DMS79 treated with DMSO at 0.1 percent for 48 hours (cell line): ENCODE results near the gene APC.
A peak's percentile ranks its signal among the peaks of the same experiment; 100 is the strongest.

Source experiments
- DNase-seq: peaks from one replicate; lab custom pipeline; 2025; lab: John Stamatoyannopoulos, UW

APC gene

DNA sequence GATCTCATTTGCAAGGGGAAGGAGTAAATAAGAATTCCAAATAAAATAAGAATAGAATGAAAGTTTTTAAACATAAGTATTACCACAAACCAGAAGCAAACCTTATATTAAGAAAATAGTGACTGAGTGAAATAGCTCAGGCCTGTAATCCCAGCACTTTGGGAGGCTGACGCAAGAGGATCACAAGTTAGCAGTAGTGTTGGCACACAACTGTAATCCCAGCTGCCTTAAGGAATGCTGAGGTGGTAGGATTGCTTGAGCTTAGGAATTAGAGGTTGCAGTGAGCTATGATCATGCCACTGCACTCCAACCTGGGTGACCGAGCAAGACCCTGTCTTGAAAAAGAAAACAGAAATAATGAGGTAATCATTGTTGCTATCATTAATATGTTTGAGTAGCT lies 47.0 kb downstream of the APC start:
- no peak for DNase-seq

DNA sequence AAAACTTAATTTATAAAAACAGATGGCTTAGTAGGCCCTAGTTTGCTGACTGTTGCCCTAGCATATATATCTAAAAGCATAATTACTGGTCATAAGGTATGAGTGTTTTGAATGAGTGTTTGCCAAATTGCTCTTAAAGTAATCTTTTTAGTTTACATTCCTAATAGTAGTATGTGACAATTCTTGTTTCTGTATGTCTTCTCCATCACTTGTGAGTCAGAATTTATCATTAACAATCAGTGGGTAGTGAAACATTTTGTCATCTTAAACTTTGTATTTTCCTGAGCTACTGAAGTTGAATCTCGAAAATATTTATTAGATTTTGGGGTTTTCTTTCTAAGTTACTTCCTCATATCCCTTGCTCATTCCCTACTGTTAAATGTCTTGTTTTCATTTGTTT lies 49.6 kb downstream of the APC start:
- DNase-seq: no peak

DNA sequence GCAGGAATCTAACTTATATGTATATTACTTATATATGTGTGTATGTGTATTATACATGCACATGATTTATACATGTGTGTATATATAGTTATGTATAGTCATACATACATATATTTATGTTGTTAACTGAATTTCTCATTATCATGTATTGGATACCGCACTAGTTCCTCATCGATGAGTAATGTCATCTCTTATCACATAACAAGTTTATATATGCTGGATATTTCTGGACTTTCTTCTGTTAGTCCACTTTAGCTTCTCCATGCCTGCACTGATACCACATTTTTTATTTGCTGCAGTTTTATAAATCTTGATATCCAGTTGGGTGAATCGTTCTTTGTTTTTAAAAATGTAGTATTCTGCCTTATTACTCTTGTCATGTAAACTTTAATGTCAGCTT lies 50.2 kb downstream of the APC start:
- no peak for DNase-seq

DNA sequence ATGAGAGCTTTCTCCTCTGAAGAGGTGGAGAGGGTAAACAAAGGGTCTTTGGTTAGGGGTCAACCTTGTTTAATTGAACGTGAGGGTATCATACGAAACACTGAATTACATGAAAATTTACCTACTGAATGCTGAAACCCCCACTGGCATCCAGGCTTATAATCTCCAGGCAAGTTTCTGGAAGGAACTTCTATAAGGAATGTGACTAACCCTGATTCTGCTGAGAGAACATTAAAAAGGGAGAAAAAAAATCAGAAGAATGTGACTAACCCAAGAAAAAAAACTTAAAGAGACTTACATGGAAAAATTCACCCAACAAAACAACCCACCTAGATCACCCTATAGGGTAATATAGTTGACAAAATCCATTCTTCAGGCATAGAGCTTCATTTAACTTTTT lies 55.5 kb downstream of the APC start:
- DNase-seq: no peak

DNA sequence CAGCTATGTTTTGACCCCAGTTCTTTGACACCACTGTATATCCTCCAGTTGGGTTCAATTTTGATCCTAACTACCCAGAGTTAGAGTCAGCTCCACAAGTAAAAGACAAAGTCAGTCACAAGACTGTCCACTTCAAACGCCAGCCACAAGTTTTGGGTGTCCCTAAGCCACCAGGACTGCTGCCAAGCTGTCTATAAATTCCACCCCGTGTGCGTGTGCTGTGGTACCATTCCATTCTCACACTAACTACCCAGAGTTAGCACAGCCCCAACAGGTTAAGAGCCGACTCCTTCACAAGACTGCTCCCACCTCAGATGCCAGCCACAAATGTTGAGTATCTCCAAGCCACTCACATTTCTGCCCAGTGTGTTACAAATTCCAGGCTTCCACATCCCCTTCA lies 56.7 kb downstream of the APC start:
- no peak for DNase-seq

DNA sequence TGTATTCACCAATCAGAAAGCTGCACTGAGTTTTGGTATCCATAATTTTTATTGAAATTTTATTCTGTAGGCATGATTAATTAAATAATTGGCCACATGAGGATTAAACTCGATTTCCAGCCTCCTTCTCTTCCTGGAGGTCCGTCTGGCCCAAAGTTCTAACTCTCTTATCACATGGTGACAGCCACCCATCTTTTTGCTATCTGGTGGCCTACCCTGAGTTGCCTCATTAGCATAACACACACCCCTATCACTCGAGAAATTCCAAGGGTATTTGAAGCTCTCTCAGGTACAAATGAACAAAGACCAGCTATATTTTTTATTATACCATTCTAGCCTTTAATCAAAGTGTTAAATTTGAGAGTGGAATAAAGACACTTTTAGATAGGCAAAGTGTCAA lies 57.7 kb downstream of the APC start:
- DNase-seq: no peak

DNA sequence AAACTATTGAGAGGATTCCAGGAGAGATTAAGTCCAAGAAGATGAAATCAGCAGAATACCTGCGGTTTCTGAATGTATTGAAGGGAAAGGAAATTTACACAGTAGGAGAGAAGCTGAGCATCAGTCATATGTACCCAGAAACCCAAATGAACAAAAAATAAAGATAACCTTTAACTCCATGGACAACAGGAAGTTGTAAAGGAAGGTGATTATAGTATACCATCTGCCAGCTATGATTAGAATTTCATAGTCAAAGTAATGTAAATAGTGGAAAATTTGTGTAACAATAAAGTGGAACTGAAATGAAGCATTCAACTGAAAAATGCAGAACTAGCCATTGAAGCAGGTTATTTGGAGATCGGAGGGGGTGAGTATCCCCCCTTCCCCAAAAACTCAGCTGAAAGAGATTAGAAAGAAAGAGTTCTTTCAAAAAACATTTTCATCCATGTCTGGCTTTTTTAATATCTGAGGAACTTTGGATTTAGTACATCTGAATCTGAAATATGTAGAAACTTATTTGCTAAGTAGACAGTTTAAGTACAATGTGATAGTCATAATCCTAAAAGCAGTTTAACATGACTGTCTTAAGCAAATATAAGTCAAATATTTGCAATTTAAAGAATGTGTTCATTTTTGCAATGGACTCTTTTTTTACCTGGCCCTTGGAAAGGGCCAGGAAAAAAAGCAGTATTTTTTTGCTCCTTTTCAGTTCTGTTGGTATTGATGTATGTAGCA lies 58.4 kb downstream of the APC start:
- no peak for DNase-seq

DNA sequence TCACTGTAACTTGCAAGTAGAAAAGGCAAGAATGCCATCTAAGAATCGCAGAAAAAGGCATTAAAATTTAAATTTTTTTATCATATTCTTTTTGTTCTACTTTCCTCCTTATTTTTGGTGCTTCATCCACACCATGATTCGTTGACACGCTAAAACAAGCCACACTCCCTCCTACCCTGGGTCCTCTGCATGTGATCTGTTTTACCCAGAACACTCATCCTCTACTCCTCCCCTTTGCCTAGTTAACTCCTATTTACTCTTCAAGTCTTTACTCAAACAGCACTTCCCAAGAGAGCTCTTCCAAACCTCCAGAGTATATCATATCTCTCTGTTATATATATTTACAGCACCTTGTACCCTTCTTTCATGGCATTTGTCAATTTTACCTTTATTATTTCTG lies 62.0 kb downstream of the APC start:
- no peak for DNase-seq

DNA sequence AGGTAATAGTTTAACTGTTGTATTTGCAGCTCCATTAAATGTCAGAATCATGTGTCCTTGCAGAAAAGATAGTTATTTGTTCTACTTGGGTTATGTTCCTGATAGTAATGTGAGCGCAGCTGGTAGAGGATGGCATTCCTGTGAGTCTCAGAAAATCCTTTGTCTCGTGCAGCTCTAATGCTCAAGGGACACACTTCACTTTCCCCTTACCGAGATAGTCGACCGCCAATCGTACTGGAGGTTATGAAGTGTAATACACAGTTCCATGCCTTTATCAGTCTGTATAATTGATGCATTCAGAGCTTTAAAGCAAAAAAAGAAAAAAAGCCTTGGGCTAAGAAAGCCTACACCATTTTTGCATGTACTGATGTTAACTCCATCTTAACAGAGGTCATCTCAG lies 63.2 kb downstream of the APC start:
- DNase-seq: no peak

DNA sequence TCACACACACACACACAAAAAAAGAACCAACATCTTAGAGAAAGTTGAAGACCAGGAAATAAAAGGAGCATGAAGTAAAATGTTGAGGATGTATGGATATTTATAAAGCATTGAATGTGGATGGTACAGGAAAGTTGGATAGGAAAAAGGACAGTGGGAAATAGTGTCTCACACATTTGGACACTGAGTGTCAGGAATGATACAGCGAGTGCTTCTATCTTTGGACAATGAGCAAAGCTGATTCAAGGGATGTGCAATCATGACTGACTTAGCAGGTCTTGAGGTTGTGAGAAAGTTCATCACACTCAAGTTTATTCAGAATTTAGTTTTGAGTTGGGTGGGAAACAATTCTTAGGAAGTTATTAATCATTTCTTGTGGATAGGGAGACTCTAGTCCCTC lies 73.3 kb downstream of the APC start:
- DNase-seq: no peak

DNA sequence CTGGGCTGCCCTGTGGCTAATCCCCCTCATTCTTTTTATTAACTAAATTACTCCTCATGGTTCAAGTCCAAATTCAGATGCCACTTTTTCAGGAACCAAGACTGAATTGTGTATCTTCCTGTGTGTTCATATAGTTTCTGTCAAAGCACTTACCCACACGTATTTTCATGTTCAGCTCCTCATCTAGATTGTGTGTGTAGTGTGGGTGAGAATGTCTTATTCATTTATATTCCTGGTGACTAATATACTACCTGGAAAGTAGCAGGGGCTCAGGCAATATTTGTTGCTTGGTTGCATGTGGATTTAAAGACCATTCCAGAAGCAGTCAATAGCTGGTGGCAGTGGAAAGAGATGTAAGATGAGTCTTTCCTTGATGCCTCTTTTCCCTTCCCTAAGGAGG lies 74.9 kb downstream of the APC start:
- no peak for DNase-seq

DNA sequence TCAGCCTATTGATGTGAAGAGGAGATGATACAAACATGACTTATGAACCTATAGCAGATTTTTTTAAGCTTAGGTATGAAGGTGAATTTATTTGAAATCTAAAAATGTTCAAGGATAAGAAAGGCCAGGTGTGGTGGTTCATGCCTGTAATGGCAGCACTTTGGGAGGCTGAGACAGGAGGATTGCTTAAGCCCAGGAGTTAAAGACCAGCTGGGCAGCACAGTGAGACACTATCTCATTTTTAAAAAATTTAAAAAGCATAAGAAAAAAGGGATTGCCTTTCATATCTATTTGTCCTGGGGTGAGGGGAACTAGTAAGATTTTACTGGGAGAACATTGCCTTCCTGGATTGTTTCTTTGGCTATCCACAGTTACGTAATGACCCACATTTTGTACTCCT lies 82.6 kb downstream of the APC start:
- DNase-seq: no peak

DNA sequence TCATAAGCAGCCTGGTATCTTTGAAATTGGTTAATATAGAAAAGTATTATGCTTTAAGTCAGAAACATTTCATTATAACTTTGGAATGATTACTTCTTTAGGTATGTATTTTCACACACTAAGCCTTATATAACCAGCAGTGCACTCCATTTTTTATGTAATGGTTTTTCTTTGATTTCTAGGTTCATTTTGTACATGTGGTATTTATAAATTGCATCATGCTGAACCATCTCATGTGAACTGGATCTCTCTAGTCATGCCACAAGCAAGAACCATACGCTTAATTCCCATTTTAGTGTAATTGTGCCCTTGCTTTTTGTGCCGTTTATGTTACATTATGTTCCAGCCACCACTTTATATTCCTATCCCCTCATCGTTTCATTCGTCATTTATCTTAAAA lies 84.8 kb downstream of the APC start:
- no peak for DNase-seq

DNA sequence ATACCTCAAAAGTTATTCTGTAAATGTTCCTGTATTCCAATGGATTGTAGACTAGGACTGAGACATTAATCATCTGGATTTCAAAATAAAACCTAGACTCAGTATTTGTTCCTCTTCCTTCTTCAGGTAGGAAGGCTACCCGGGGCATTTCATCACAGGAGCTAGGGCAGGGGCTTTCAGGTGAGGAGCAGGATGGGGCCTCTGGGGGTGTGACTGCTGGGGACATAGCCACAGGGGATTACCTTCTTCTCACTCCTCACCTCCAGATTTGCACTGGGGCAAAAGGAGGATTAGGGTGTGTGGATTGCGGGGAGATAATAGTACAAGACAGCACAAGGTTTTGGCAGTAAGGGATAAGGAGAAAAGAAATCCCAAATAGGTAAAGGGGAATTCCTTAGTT lies 85.5 kb downstream of the APC start:
- no peak for DNase-seq

DNA sequence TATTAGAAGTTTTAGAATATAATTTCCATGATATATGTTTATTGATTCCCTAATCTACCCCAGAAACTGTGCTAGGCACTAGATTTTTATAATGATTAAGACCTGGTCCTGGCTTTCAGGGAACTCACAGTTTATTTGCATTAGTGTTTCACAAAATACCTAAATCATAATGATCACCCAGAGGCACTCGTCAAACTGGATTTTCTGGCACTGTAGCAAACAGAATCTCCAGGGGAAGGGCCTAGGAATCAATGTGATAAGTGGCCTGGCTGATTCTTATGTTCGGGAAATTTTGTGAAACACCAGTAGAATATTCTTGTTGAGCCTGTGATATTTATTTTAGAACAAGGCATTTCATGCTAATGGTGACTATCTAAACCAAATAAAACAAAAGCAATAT lies 86.0 kb downstream of the APC start:
- DNase-seq: no peak

DNA sequence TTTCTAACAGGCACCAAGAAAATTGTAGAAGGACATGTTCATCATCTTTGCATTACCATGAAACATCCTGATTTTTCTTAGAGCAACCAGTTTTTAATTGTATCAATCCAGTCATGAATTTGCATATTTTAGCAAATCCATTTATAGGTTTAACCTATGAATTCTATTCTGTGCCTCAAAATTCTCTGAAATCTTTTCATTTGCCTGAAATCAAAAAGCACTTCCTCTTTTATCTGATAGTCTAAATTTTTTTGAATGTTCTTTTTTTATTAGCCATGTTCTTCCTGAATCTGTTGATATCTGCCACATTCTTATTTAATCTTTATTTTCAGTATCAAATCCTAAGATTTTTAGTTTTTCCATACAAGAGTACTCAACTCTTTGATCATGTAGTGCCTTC lies 86.5 kb downstream of the APC start:
- no peak for DNase-seq

DNA sequence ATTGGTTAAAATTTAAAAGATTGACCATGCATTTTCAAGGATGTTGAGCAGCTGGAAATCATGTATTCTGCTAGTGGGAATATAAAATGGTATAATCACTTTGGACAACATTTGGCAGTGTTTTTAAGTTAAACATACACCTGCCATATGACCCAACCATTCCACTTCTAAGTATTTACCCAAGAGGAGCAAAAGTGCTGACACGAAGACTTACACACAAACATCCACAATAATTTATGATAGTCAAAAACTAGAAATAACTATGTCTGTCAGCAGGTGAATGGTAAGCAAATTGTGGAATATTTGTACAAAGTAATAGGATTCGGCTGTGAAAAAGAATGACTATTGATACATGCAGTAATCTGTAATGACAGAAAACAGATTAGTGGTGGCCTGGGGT lies 92.7 kb downstream of the APC start:
- no peak for DNase-seq

DNA sequence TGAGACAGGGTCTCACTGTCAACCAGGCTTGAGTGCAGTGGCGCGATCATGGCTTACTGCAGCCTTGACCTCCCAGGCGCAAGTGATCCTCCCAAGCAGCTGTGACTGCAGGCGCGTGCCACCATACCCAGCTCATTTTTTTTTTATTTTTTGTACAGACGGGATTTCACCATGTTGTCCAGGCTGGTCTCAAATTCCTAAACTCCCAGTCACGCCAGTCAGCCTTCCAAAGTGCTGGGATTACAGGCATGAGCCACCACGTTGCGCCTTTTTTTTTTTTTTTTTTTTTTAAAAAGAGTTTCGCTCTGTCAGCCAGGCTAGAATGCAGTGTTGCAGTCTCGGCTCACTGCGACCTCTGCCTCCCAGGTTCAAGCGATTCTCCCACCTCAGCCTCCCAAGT lies 96.3 kb downstream of the APC start:
- no peak for DNase-seq

DNA sequence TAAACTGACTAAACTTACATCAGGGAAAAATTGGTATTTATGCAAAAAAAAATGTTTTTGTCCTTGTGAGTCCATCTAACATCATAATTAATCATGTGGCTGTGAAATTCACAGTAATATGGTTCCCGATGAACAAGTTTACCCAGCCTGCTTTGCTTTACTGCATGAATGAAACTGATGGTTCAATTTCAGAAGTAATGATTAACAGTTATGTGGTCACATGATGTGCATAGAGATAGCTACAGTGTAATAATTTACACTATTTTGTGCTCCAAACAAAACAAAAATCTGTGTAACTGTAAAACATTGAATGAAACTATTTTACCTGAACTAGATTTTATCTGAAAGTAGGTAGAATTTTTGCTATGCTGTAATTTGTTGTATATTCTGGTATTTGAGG lies 106.8 kb downstream of the APC start:
- no peak for DNase-seq

DNA sequence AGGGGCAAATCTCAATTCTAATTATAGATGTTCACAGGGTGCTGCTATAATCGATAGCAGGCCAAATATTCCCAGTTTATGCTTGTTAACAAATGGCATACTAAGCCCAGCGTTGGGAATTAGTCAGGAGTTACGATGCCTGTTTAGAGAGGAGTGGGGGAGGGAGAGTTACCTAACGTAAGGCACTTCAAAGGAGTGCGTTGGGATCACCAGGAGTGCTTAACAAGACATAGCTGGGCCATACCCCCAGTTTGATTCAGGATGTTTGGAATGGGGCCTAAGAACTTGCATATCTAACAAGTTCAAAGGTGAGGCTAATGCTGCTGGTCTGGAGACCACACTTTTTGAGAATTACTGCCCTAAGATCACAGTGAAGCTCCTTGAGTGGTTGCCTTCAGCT lies 108.9 kb downstream of the APC start:
- DNase-seq: no peak

DNA sequence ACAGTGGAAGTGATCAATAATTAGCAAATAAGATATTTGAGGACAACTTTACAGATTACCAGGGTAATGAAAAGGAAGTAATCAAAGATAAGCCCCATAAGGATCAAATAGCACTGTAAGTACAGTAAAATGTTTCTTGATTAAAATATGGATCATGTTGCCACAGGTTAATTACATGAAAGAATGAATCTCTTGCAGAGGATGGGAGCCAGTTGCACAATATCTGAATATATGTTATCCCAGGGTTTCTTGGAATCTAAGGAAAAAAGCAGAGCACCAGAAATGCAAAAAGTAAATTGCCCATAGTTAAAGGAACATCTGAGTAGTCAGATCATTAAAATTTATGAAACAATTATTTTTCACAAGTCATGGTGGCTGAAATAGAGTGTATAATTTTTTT lies 109.6 kb downstream of the APC start:
- no peak for DNase-seq

DNA sequence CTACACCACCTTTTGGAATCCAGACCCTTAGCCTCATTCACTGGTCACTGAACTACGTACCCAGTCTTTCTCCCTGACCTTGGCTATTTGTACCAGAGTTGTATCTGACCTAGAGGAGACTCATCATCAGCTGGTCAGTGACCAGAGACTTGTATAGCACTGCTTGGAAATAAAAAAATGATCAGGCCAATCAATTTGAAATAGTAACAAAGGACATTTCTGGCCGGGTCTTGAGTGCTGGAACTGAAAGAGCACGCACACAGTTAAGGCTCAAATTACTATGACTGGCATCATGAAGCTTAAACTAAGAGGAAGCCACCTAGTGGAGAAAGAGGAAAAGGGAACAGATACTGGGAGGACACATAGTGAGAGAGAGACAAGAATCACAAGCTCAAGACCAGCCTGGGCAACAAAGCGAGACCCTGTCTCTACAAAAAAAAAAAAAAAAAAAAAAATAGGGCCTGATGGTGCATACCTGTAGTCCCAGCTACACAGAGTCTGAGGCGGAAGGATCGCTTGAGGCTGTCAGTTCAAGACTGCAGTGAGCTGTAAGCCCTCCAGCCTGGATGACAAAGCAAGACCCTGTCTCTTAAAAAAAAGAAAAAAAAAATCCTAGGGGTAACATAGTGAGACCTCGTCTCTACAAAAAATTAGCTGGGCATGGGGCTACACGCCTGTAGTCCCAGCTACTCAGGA lies 110.6 kb downstream of the APC start:
- DNase-seq: peak; percentile 34

DNA sequence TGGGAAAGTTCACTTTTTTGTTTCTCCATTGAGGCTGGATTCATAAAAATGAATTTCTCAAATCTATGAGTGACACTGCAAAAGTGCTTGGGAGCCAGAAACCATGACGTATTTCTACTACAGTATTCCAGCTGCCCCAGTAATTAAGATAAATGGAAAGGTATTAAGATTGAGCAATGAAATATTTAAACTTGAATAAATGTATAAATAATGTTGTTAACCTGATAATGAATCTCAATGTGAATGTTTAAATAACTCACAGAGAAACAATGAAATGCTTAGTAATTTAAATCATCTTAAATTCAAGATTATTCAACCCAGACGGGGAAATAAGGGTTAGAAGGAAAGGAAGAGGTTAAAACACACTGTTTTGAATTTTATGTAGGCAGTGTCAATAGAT lies 112.2 kb downstream of the APC start:
- DNase-seq: no peak

DNA sequence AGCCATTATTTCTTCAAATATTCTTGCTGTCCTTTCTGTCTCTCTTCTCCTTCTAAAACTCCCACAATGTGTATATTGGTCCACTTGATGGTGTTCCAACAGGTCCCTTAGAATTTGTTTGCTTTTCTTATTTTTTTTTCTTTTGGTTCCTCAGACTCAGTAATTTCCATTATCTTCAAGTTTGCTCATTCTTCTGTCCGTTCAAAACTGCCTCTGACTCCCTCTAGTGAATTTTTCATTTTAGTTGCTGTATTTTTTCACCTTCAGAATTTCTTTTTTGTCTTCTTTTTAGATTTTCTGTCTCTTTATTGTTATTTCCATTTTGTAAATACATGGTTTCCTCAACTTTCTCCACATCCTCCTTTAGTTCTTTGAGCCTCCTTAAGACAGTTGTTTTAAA lies 117.0 kb downstream of the APC start:
- no peak for DNase-seq
